Nephron (organoid): ENCODE measurements around the gene TBC1D10A.
A peak's percentile ranks its signal among the peaks of the same experiment; 100 is the strongest.

ENCODE experiments used
- H3K27ac Mint-ChIP-seq, 3 experiments: 2 replicates each; pipeline ENCODE4 v1.8.0; 2020; ENCODE audit warnings: mixed read lengths in 3 of 3, mild to moderate bottlenecking in 2 of 3, moderate library complexity in 1 of 3
- H3K27me3 Mint-ChIP-seq: 2 replicates; pipeline ENCODE4 v1.8.0; 2021; ENCODE audit warnings: low read depth, mild to moderate bottlenecking, moderate library complexity, mixed read lengths
- H3K36me3 Mint-ChIP-seq: 2 replicates; pipeline ENCODE4 v1.8.0; 2020; ENCODE audit warnings: low read depth, mixed read lengths
- H3K4me1 Mint-ChIP-seq: 2 replicates; pipeline ENCODE4 v1.8.0; 2020; ENCODE audit warnings: mixed read lengths
- H3K4me3 Mint-ChIP-seq, 3 experiments: 2 replicates each; pipeline ENCODE4 v1.8.0; 2020; ENCODE audit warnings: mild to moderate bottlenecking in 3 of 3, mixed read lengths in 3 of 3, moderate library complexity in 2 of 3
- H3K9me3 Mint-ChIP-seq: 2 replicates; pipeline ENCODE4 v1.8.0; 2020; ENCODE audit warnings: mixed read lengths
- TF ChIP-seq, protein P1 (sequence below), 3 experiments: fragments of 200-600 bp; sonication (generic); IDR thresholded peaks; one replicate each; pipeline ENCODE4 v1.5.0; 2021; ENCODE audit warnings: antibody characterized with exemption in 3 of 3; ENCODE audit not compliant: unreplicated experiment in 3 of 3

The TBC1D10A gene

DNA sequence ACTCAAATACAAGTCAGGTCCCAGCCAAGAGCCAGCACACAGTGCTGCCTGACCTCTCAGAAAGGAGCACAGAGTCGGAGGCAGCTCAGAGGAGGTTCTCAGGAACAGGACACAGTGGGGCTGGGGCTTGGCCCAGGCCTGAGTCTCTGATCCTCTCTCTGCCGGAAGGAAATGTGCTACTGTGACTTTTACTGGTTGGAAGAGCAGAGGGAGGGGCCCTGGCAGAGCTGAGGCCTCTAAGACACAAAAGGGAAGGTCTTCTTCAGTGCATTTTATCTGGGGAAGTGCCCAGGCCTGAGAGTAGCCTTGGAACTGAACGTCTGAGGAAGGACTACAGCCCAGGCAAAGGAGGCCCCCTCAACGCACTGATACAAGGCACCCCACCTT is 21.2 kb downstream of the TBC1D10A start:
- Mint-ChIP-seq H3K4me1 (peaks cover 43% of the 10 kb centered on the region), H3K27me3 (no peaks in the 10 kb centered on the region), H3K27ac (peak overlapping the region in 2 of 3 experiments; percentile 3 to 91), H3K4me3 (no peak overlapping the region), H3K9me3 (no peaks in the 10 kb centered on the region), H3K36me3 (peaks cover 3% of the 10 kb centered on the region)
- TF ChIP-seq, protein P1, sequence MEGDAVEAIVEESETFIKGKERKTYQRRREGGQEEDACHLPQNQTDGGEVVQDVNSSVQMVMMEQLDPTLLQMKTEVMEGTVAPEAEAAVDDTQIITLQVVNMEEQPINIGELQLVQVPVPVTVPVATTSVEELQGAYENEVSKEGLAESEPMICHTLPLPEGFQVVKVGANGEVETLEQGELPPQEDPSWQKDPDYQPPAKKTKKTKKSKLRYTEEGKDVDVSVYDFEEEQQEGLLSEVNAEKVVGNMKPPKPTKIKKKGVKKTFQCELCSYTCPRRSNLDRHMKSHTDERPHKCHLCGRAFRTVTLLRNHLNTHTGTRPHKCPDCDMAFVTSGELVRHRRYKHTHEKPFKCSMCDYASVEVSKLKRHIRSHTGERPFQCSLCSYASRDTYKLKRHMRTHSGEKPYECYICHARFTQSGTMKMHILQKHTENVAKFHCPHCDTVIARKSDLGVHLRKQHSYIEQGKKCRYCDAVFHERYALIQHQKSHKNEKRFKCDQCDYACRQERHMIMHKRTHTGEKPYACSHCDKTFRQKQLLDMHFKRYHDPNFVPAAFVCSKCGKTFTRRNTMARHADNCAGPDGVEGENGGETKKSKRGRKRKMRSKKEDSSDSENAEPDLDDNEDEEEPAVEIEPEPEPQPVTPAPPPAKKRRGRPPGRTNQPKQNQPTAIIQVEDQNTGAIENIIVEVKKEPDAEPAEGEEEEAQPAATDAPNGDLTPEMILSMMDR (IDR thresholded peaks at IDR 0.05; ENCODE audit: unreplicated experiment in 3 of 3) = no peak

DNA sequence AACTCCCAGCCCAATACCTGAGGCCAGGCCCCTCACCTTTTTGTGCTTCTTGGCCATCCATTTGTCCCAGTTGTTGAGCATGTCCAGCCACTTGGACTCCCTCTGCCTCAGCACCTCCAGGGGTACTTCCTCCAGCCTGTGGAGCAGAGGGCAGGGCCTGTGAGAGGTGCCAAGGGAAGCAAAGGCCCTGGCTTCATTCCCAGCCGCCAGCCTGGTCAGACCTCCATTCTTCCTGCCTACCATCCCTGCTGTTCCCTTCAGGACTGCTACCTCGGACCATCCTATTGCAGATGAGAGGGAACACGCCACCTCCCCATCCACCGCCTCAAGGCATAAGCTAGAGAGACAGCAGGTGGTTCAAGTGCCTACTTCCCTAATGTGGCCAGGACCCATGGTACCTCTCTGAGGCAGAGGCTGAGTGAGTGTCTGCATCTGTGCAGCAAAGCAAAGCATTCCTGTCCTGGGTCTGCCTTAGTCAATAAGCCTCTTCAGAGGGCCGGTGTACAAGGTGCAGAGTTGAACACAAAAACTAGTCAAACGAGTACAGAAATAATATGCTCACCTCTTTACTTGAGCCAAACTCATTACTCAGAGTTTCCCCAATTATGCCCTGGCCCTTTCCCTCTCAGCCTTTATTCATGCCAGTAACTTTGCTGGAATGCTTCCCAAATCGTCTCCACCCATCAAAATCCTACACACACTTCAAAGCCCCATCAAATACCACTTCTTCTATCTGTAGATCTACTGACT is 22.1 kb downstream of the TBC1D10A start:
- no peaks in the 10 kb centered on the region for H3K9me3 Mint-ChIP-seq
- H3K4me3 Mint-ChIP-seq = no peak overlapping the region
- peak overlapping the region in 2 of 3 experiments; percentile 3 to 91 for H3K27ac Mint-ChIP-seq
- H3K27me3 Mint-ChIP-seq = no peaks in the 10 kb centered on the region
- peaks cover 3% of the 10 kb centered on the region for H3K36me3 Mint-ChIP-seq
- H3K4me1 Mint-ChIP-seq = peaks cover 39% of the 10 kb centered on the region
- TF ChIP-seq, protein P1 (IDR thresholded peaks at IDR 0.05; ENCODE audit: unreplicated experiment in 3 of 3) = no peak

DNA sequence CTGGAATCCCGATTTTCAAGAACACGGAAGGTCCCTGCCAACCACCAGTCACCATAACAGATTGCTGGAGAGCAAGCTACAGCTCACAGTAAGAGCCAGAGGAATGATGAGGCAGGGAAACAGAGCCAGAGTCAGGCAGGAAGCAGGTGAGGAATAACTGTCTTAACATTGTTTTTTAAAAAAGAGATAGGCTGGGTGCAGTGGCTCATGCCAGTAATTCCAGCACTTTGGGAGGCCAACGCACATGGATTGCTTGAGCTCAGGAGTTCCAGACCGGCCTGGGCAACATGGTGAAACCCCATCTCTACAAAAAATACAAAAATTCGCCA is 24.0 kb downstream of the TBC1D10A start:
- Mint-ChIP-seq H3K27me3 (no peaks in the 10 kb centered on the region), H3K4me1 (peaks cover 30% of the 10 kb centered on the region)
- TF ChIP-seq, protein P1 (IDR thresholded peaks at IDR 0.05; ENCODE audit: unreplicated experiment in 3 of 3) = no peak

DNA sequence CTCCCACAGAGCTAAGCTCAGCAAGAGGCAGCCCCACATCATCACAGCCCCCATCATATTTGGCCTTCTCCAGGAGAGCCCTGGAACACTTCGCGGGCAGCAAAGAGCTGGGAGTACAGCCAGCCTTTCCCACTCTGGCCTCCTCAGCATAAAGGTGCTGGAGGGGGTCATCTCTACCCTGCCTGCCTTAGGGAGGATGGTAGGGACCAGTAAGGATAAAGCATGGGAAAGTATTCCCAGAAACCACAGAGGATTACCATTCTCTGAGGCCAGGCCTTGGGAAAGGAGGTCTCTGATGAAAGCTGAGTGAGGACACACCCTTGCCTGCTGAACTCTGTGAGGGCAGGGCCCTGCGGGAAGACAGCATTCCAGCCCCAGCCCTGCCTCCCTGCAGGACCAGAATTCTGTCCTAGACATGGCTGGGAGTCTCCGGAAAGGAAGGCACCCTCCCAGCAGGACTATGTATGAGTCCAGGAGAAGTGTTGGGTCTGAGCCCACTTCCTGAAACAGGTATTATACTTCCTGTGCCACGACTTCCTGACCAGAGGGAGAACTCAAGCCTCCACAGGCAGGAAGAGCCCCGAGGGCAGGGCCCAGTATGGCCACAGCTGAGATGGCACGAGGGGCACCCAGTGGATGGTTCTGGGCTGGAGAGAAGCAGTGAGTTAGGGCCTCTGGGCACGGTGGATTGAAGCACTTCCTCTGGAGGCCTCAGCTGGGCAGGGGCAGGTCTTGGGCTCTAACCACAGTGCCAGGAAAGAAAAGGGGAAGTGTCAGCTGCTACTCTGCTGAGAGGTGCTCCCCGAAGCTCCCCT is 24.5 kb downstream of the TBC1D10A start:
- Mint-ChIP-seq H3K9me3 (no peaks in the 10 kb centered on the region), H3K4me3 (no peak overlapping the region), H3K27ac (no peak overlapping the region), H3K4me1 (peaks cover 25% of the 10 kb centered on the region), H3K27me3 (no peaks in the 10 kb centered on the region), H3K36me3 (peaks cover 6% of the 10 kb centered on the region)
- TF ChIP-seq, protein P1 (IDR thresholded peaks at IDR 0.05; ENCODE audit: unreplicated experiment in 3 of 3) = no peak

More for the DNA sequence above, 24.0 kb downstream of the TBC1D10A start:
- H3K36me3 Mint-ChIP-seq = peaks cover 3% of the 10 kb centered on the region
- no peak overlapping the region for H3K27ac Mint-ChIP-seq
- H3K4me3 Mint-ChIP-seq = no peak overlapping the region
- no peaks in the 10 kb centered on the region for H3K9me3 Mint-ChIP-seq

DNA sequence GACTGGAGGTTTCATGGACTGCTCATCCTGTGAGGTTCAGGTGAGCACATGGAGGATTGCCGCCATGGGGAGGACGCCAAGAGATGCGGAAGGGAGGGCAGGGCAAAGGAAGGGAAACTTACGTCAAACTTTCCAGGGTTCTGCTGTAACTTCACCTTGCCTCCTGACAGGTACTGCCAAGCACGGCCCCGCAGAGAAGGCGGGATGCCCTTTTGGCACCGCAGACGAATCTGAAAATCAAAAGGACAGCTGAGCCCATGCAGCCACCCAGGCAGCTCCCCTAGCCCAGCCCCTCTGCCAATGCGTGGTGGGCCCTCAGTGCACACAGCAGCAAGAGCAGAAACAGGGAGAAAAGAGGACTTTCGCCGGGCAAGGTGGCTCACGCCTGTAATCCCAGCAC is 27.4 kb downstream of the TBC1D10A start:
- TF ChIP-seq, protein P1 (IDR thresholded peaks at IDR 0.05; ENCODE audit: unreplicated experiment in 3 of 3) = no peak
- Mint-ChIP-seq H3K4me1 (no peaks in the 10 kb centered on the region), H3K27me3 (no peaks in the 10 kb centered on the region), H3K9me3 (no peaks in the 10 kb centered on the region), H3K4me3 (no peak overlapping the region), H3K27ac (no peak overlapping the region), H3K36me3 (peaks cover 6% of the 10 kb centered on the region)
